Parathyroid adenoma (tissue), 2 donors: ENCODE data around the gene WNT10A.

Experiments
- H2AFZ ChIP-seq: fragments of 300-600 bp; sonication (generic); one replicate; pipeline ENCODE4 v1.7.0; 2017; ENCODE audit warnings: antibody characterized with exemption, mild to moderate bottlenecking
- H3K27ac ChIP-seq: fragments of 300-600 bp; sonication (generic); one replicate; pipeline ENCODE4 v1.7.0; 2017
- H3K27me3 ChIP-seq: fragments of 300-600 bp; sonication (generic); one replicate; pipeline ENCODE4 v1.7.0; 2017; ENCODE audit warnings: low read length; ENCODE audit not compliant: control insufficient read depth, insufficient read depth
- H3K36me3 ChIP-seq: fragments of 300-600 bp; sonication (generic); one replicate; pipeline ENCODE4 v1.7.0; 2017; ENCODE audit warnings: low read length; ENCODE audit not compliant: control insufficient read depth, insufficient read depth
- H3K4me1 ChIP-seq: fragments of 300-600 bp; sonication (generic); one replicate; pipeline ENCODE4 v1.7.0; 2017; ENCODE audit warnings: control low read depth
- H3K4me2 ChIP-seq: fragments of 300-600 bp; sonication (generic); one replicate; pipeline ENCODE4 v1.7.0; 2017; ENCODE audit warnings: low read length
- H3K4me3 ChIP-seq: fragments of 300-600 bp; sonication (generic); one replicate; pipeline ENCODE4 v1.7.0; 2017; ENCODE audit warnings: low read depth, low read length
- H3K79me2 ChIP-seq: fragments of 300-600 bp; sonication (generic); one replicate; pipeline ENCODE4 v1.7.0; 2017; ENCODE audit warnings: control low read depth
- H3K9ac ChIP-seq: fragments of 300-600 bp; sonication (generic); one replicate; pipeline ENCODE4 v1.7.0; 2017; ENCODE audit warnings: mild to moderate bottlenecking
- H3K9me3 ChIP-seq: fragments of 300-600 bp; sonication (generic); one replicate; pipeline ENCODE4 v1.7.0; 2017; ENCODE audit warnings: low read length; ENCODE audit not compliant: control insufficient read depth
- TF ChIP-seq, protein P1 (sequence below): fragments of 300-600 bp; sonication (generic); IDR thresholded peaks from one replicate; pipeline ENCODE4 v1.7.0; 2017; ENCODE audit warnings: antibody characterized with exemption, mild to moderate bottlenecking
- donor health status: primary hyperparathyroidism.

WNT10A gene

DNA sequence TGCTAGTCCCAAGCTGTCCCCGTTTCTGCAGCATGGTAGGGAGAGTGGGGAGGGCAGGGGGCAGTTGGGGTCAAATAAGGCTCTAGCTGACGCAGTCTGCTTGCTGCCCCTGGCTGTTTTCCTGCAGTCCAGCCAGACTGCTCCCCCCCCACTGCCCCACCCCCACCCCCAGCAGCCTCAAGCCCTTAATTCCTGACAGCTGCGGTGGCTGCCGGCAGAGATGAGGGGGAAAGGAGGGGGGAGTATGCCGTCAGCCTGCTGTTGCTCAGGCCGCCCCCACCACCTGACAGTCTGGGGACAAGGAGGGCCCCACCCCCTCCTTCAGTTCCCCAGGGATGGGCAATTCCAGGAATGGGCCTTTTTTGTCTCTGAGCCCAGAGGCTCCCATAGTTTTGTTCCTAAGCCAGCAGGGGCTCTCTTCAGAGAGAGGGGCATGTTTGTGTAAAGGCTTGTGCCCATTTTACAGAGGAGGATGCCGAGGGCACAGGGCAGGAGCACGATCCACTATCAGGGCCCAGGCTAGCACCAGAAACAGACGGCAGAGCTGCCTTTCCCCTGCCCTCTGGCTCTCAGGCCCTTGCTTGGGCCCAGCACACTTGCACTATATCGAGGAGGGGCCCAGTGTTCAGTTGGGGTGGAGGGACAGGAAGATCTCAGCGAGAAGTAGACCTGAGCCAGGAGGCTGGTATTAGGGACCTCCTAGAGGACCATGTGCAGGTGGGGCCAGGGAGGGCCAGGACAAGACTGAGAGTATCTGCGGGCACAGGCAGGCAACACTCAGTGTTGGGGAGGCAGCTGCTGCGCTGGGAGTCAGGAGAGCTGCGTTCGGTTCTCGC, 1.5 kb upstream of the WNT10A start:
- Histone ChIP-seq H2AFZ (no peak overlapping the region), H3K9ac (no peak overlapping the region), H3K9me3 (no peaks in the 10 kb centered on the region), H3K36me3 (no peaks in the 10 kb centered on the region), H3K27ac (no peak overlapping the region), H3K79me2 (no peaks in the 10 kb centered on the region), H3K27me3 (peaks cover 13% of the 10 kb centered on the region), H3K4me3 (no peak overlapping the region), H3K4me2 (no peak overlapping the region), H3K4me1 (peaks cover 7% of the 10 kb centered on the region)
- TF ChIP-seq, protein P1, sequence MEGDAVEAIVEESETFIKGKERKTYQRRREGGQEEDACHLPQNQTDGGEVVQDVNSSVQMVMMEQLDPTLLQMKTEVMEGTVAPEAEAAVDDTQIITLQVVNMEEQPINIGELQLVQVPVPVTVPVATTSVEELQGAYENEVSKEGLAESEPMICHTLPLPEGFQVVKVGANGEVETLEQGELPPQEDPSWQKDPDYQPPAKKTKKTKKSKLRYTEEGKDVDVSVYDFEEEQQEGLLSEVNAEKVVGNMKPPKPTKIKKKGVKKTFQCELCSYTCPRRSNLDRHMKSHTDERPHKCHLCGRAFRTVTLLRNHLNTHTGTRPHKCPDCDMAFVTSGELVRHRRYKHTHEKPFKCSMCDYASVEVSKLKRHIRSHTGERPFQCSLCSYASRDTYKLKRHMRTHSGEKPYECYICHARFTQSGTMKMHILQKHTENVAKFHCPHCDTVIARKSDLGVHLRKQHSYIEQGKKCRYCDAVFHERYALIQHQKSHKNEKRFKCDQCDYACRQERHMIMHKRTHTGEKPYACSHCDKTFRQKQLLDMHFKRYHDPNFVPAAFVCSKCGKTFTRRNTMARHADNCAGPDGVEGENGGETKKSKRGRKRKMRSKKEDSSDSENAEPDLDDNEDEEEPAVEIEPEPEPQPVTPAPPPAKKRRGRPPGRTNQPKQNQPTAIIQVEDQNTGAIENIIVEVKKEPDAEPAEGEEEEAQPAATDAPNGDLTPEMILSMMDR = no peak

DNA sequence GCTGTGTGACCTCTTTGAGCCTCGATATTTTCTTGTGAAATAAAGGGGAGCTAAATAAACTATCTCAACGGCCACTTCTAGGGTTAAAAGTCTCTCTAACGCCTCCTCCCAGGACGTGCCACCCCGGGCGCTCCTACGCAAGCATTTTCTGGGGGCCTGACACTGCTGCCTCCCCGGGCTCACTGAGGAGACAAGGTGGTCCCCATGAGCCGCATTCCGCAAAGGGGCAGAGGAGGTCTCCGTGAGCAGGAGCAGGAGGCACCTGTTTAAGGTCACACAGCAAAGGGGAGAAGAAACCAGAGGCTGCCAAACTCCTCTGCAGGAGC, 913 bp upstream of the WNT10A start:
- Histone ChIP-seq H3K79me2 (no peaks in the 10 kb centered on the region), H3K4me3 (peak overlapping the region; percentile 39), H3K4me2 (peak overlapping the region; percentile 52), H3K27ac (no peak overlapping the region), H3K27me3 (peaks cover 13% of the 10 kb centered on the region), H2AFZ (peak overlapping the region; percentile 46), H3K9me3 (no peaks in the 10 kb centered on the region), H3K36me3 (no peaks in the 10 kb centered on the region), H3K4me1 (peaks cover 7% of the 10 kb centered on the region), H3K9ac (no peak overlapping the region)
- TF ChIP-seq, protein P1 = no peak

DNA sequence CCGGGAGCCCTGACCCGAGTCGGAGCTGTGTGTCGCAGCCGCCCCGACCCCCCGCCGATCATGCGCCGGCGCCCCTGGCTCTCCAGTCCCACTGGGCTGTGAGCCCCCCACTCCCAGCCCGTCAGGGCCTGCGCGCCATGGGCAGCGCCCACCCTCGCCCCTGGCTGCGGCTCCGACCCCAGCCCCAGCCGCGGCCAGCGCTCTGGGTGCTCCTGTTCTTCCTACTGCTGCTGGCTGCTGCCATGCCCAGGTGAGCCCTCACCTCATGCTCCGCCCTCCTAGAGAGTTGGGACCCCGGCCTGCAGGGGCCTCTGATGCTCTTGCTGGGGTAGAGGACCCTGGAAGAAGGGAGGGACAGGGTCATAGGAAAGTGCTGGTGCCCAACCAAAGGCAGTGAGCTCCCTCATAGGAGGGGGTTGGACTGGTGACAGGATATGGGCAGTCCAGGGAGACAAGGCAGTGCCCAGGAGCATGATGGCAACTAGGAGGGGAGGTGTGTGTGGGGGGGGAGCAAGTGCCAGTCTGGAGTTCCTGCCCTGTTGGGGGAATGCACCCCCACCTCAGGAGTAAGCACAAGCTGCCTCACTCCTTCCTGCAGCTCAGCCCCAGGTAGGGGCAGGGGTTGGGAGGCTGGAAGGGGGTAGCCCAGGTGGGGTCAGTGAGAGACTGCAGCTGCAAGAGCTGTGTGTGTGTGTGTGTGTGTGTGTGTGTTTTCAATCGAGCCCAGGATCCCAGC, 375 bp downstream of the WNT10A start:
- no peak overlapping the region for H3K9ac ChIP-seq
- H3K4me3 ChIP-seq = no peak overlapping the region
- no peak overlapping the region for H2AFZ ChIP-seq
- TF ChIP-seq, protein P1 = no peak
- peaks cover 13% of the 10 kb centered on the region for H3K27me3 ChIP-seq
- no peaks in the 10 kb centered on the region for H3K9me3 ChIP-seq
- H3K4me1 ChIP-seq = peaks cover 7% of the 10 kb centered on the region
- no peaks in the 10 kb centered on the region for H3K79me2 ChIP-seq
- no peaks in the 10 kb centered on the region for H3K36me3 ChIP-seq
- no peak overlapping the region for H3K27ac ChIP-seq
- H3K4me2 ChIP-seq = no peak overlapping the region

DNA sequence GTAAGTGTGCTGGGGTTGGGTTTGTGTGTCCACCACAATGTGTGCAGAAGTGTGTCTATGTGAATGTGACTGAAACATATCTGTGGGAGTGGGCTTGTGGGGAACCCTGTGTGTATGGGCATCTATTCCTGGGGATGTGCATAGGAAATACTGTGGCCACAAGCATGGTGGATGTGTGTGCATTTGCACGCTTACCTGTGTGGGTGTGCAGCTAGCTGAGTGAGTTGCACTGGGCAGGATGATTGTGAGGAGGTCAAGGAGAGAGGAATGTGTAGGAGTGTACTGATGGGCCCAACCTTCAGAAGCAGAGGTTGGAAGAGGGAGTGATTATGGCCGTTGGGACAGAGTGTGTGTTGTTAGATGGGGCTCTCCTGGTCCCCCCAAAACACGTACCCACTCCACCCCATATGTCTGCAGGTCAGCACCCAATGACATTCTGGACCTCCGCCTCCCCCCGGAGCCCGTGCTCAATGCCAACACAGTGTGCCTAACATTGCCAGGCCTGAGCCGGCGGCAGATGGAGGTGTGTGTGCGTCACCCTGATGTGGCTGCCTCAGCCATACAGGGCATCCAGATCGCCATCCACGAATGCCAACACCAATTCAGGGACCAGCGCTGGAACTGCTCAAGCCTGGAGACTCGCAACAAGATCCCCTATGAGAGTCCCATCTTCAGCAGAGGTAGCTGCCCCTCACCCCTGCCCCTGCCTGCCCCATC, 1.2 kb downstream of the WNT10A start:
- H3K27me3 ChIP-seq = peaks cover 13% of the 10 kb centered on the region
- H3K36me3 ChIP-seq = no peaks in the 10 kb centered on the region
- H3K27ac ChIP-seq = no peak overlapping the region
- no peak overlapping the region for H3K4me3 ChIP-seq
- H3K4me2 ChIP-seq = no peak overlapping the region
- no peak overlapping the region for H3K9ac ChIP-seq
- no peaks in the 10 kb centered on the region for H3K79me2 ChIP-seq
- TF ChIP-seq, protein P1 = no peak
- no peaks in the 10 kb centered on the region for H3K9me3 ChIP-seq
- H3K4me1 ChIP-seq = peaks cover 7% of the 10 kb centered on the region
- no peak overlapping the region for H2AFZ ChIP-seq
